IMR-90 (cell line): Measurements from ENCODE around the gene TEAD1. TPM values are rescaled to one million over a fixed set of nuclear protein-coding genes. Genes with fewer than 3 reads are reported as not detected.

ENCODE experiments used
- ATAC-seq: fragments of 200-7000 bp; cut with Tn5 transposase; 2 replicates; pipeline ENCODE4 v1.9.1; 2020; ENCODE audit warnings: low read depth, mild to moderate bottlenecking, moderate library complexity
- BruUV-seq: library from RNA; stranded (reverse); fragments of 400-500 nt; replicated peaks from 2 replicates; lab custom pipeline; 2021; lab: Mats Ljungman, UMichigan
- CTCF ChIA-PET: fragments of 300-600 bp; formaldehyde crosslinking; extraction: SDS; loops from one replicate; lab custom pipeline; 2021; ENCODE audit warnings: antibody characterized with exemption; lab: Yijun Ruan, JAX
- POLR2A ChIA-PET: fragments of 300-600 bp; sonication (Branson Sonifier 250); formaldehyde crosslinking; loops from one replicate; lab custom pipeline; 2022; ENCODE audit warnings: antibody characterized with exemption; ENCODE audit not compliant: unreplicated experiment; lab: Charles Lee
- DNase-seq: peaks from one replicate; pipeline ENCODE4 v3.0.0; 2013
- H2AFZ ChIP-seq: replicated peaks from 2 replicates; pipeline ENCODE3; 2013; ENCODE audit warnings: low read length, mild to moderate bottlenecking; ENCODE audit not compliant: poor library complexity
- H2AK5ac ChIP-seq: 2 replicates; pipeline ENCODE4 v1.6.1; 2013; ENCODE audit warnings: low read depth, low read length, inconsistent platforms
- H2AK9ac ChIP-seq: replicated peaks from 2 replicates; pipeline ENCODE3; 2013; ENCODE audit warnings: mild to moderate bottlenecking, low read depth, low read length, moderate library complexity; ENCODE audit not compliant: poor library complexity
- H2BK120ac ChIP-seq: 2 replicates; pipeline ENCODE4 v1.6.1; 2013; ENCODE audit warnings: low read depth, low read length, inconsistent platforms
- H2BK15ac ChIP-seq: 3 replicates; pipeline ENCODE4 v1.6.1; 2013; ENCODE audit warnings: low read depth, low read length, inconsistent platforms
- H2BK20ac ChIP-seq: 2 replicates; pipeline ENCODE4 v1.6.1; 2013; ENCODE audit warnings: low read depth, mild to moderate bottlenecking, inconsistent platforms, low read length, moderate library complexity
- H2BK5ac ChIP-seq: 2 replicates; pipeline ENCODE4 v1.6.1; 2013; ENCODE audit warnings: mild to moderate bottlenecking, low read depth, low read length, inconsistent platforms; ENCODE audit not compliant: poor library complexity, severe bottlenecking
- H3K14ac ChIP-seq: replicated peaks from 2 replicates; pipeline ENCODE4 v1.6.1; 2013; ENCODE audit warnings: low read depth, low read length, inconsistent platforms
- H3K18ac ChIP-seq: 2 replicates; pipeline ENCODE4 v1.6.1; 2013; ENCODE audit warnings: low read depth, low read length, control low read depth
- H3K23ac ChIP-seq: 2 replicates; pipeline ENCODE4 v1.6.1; 2013; ENCODE audit warnings: low read depth, low read length, inconsistent platforms
- H3K27ac ChIP-seq: 2 replicates; pipeline ENCODE4 v1.5.1; 2013; ENCODE audit warnings: mild to moderate bottlenecking, control low read depth, low read length; ENCODE audit not compliant: insufficient read depth
- H3K27me3 ChIP-seq: 2 replicates; pipeline ENCODE4 v1.6.1; 2013; ENCODE audit warnings: low read length; ENCODE audit not compliant: control insufficient read depth, insufficient read depth
- H3K36me3 ChIP-seq: 2 replicates; pipeline ENCODE4 v1.6.1; 2013; ENCODE audit warnings: low read length, mixed read lengths; ENCODE audit not compliant: control insufficient read depth, insufficient read depth
- H3K4ac ChIP-seq: 2 replicates; pipeline ENCODE4 v1.6.1; 2013; ENCODE audit warnings: low read depth, low read length, inconsistent platforms
- H3K4me1 ChIP-seq: 2 replicates; pipeline ENCODE4 v1.6.1; 2013; ENCODE audit warnings: low read length, mixed read lengths; ENCODE audit not compliant: control insufficient read depth, insufficient read depth
- H3K4me2 ChIP-seq: 2 replicates; pipeline ENCODE4 v1.6.1; 2013; ENCODE audit warnings: low read depth, mild to moderate bottlenecking, control low read depth, low read length, moderate library complexity
- H3K4me3 ChIP-seq: 2 replicates; pipeline ENCODE4 v1.5.1; 2013; ENCODE audit warnings: low read depth, mild to moderate bottlenecking, control low read depth, low read length, moderate library complexity; ENCODE audit not compliant: insufficient read depth
- H3K56ac ChIP-seq: 2 replicates; pipeline ENCODE4 v1.6.1; 2013; ENCODE audit warnings: low read length, inconsistent platforms; ENCODE audit not compliant: insufficient read depth; ENCODE audit errors: extremely low read depth
- H3K79me1 ChIP-seq, 2 experiments: 2 replicates each; pipeline ENCODE4 v1.6.1; 2013; ENCODE audit warnings: low read length in 2 of 2, inconsistent platforms in 1 of 2, low read depth in 1 of 2
- H3K9ac ChIP-seq: 2 replicates; pipeline ENCODE4 v1.6.1; 2013; ENCODE audit warnings: low read depth, low read length, control low read depth
- H3K9me1 ChIP-seq: 2 replicates; pipeline ENCODE4 v1.6.1; 2013; ENCODE audit warnings: low read length, inconsistent platforms; ENCODE audit not compliant: insufficient read depth
- H3K9me3 ChIP-seq: 2 replicates; pipeline ENCODE4 v1.6.1; 2013; ENCODE audit warnings: low read length; ENCODE audit not compliant: control insufficient read depth, insufficient read depth
- H4K20me1 ChIP-seq: 2 replicates; pipeline ENCODE4 v1.6.1; 2013; ENCODE audit warnings: low read length, inconsistent platforms; ENCODE audit not compliant: insufficient read depth
- H4K5ac ChIP-seq: 2 replicates; pipeline ENCODE4 v1.6.1; 2013; ENCODE audit warnings: mild to moderate bottlenecking, low read depth, low read length, control low read depth
- H4K8ac ChIP-seq, 2 experiments: 2 replicates each; pipeline ENCODE4 v1.6.1; 2013; ENCODE audit warnings: low read depth in 2 of 2, low read length in 2 of 2, control low read depth in 1 of 2, inconsistent platforms in 1 of 2
- H4K91ac ChIP-seq: 2 replicates; pipeline ENCODE4 v1.6.1; 2013; ENCODE audit warnings: low read depth, low read length, inconsistent platforms; ENCODE audit not compliant: insufficient read depth
- CTCF ChIP-seq: conservative IDR thresholded peaks from 2 replicates; pipeline ENCODE4 v1.5.1; 2012; ENCODE audit warnings: mild to moderate bottlenecking, low read depth, low read length, improper control_type of control experiment
- FOS ChIP-seq: fragments of 150-350 bp; IDR thresholded peaks from 2 replicates; pipeline ENCODE4 v1.6.1; 2016; ENCODE audit warnings: low read depth, low read length
- WGBS, 2 experiments: methylation state at CpG; one replicate each; pipeline versions ENCODE4 v1.1.5 to v1.1.7; 2013; ENCODE audit warnings: missing lambda C conversion rate in 2 of 2; ENCODE audit not compliant: insufficient read length in 1 of 2; ENCODE audit errors: extremely low coverage in 2 of 2; 5-methylcytosine and 5-hydroxymethylcytosine counted together
- dilution Hi-C: fragments of 300-500 bp; cut with HindIII; formaldehyde crosslinking; loops from one replicate; pipeline ENCODE4 v1.14.3; 2018; ENCODE audit warnings: low sequenced_read_pairs; ENCODE audit not compliant: unreplicated experiment
- in situ Hi-C: fragments of 300-500 bp; cut with MboI; formaldehyde crosslinking; loops from 3 replicates; pipeline ENCODE4 v1.14.3; 2019; ENCODE audit warnings: low sequenced_read_pairs, inconsistent platforms, mixed read lengths
- intact Hi-C: fragments of 100-400 bp; cut with micrococcal nuclease; formaldehyde crosslinking; loops from 2 replicates; pipeline ENCODE4 v1.10.0; 2022
- polyA plus RNA-seq, 3 experiments: library from polyadenylated mRNA; depleted of rRNA; stranded (reverse); fragments of >200 nt; gene quantifications; 2 replicates each; pipeline ENCODE4 v1.2.3, GENCODE V29; 2012; ENCODE audit warnings: low replicate concordance in 1 of 3
- total RNA-seq: library from RNA; depleted of rRNA; stranded (reverse); fragments of >200 nt; gene quantifications from 2 replicates; pipeline ENCODE4 v1.2.3, GENCODE V29; 2012

TEAD1 gene
- total and polyA plus RNA-seq, 2 of the 4 experiments (the other 2 are of a cell fraction) = 51.8 to 69.2 TPM

GRCh38 chr11:12835286-12835685, 161.1 kb downstream of the TEAD1 start:
- H4K91ac ChIP-seq = no peak overlapping the region
- H4K8ac ChIP-seq = no peak overlapping the region
- H3K4me3 ChIP-seq = no peak overlapping the region
- no peak overlapping the region for H3K23ac ChIP-seq
- POLR2A ChIA-PET = no interaction called here
- no peak overlapping the region for H2AFZ ChIP-seq
- no peaks in the 10 kb centered on the region for H3K9me3 ChIP-seq
- no TSS peak for BruUV-seq
- H2BK5ac ChIP-seq = no peak overlapping the region
- no peak overlapping the region for H3K4ac ChIP-seq
- H4K5ac ChIP-seq = no peak overlapping the region
- H2AK9ac ChIP-seq = no peak overlapping the region
- DNase-seq = no peak
- CTCF ChIA-PET = no interaction called here
- WGBS, 2 experiments = no CpG with 5 or more reads among the region's 11 CpGs
- no peak overlapping the region for H3K9ac ChIP-seq
- intact Hi-C loops (no loop called here), in situ Hi-C loops (no loop called here), dilution Hi-C loops (no loop called here)
- no peak for TF ChIP-seq CTCF
- TF ChIP-seq FOS = no peak
- no peak overlapping the region for H3K27ac ChIP-seq
- H2BK20ac ChIP-seq = no peak overlapping the region
- H3K4me2 ChIP-seq = no peak overlapping the region
- H3K27me3 ChIP-seq = no peaks in the 10 kb centered on the region
- H2AK5ac ChIP-seq = no peak overlapping the region
- H3K14ac ChIP-seq = no peak overlapping the region
- peaks cover 17% of the 10 kb centered on the region for H3K9me1 ChIP-seq
- peaks cover 75% of the 10 kb centered on the region for H4K20me1 ChIP-seq
- H2BK120ac ChIP-seq = no peak overlapping the region
- H3K79me1 ChIP-seq = peaks cover 25 to 80% of the 10 kb centered on the region in 2 experiments
- H2BK15ac ChIP-seq = no peak overlapping the region
- H3K18ac ChIP-seq = no peak overlapping the region
- H3K36me3 ChIP-seq = no peaks in the 10 kb centered on the region
- peaks cover 2% of the 10 kb centered on the region for H3K4me1 ChIP-seq
- no peak for ATAC-seq
- H3K56ac ChIP-seq = no peak overlapping the region
